Panc1 (cell line): Measurements from ENCODE around the gene DCST2. TPM values are rescaled to one million over a fixed set of nuclear protein-coding genes. Genes with fewer than 3 reads are reported as not detected.

Experiments used
- ATAC-seq: fragments of 200-7000 bp; cut with Tn5 transposase; 2 replicates; pipeline ENCODE4 v1.9.1; 2020; ENCODE audit warnings: mild to moderate bottlenecking, moderate library complexity
- BruUV-seq: library from RNA; stranded (reverse); fragments of 400-500 nt; replicated peaks from 2 replicates; lab custom pipeline; 2021; lab: Mats Ljungman, UMichigan
- CTCF ChIA-PET: fragments of 300-600 bp; sonication (Branson Sonifier 250); formaldehyde crosslinking; loops from one replicate; lab custom pipeline; 2022; ENCODE audit warnings: antibody characterized with exemption; lab: Charles Lee
- POLR2A ChIA-PET: fragments of 300-600 bp; sonication (Branson Sonifier 250); formaldehyde crosslinking; loops from one replicate; lab custom pipeline; 2022; ENCODE audit warnings: antibody characterized with exemption; lab: Charles Lee
- DNase-seq: peaks from one replicate; pipeline ENCODE4 v3.0.0-alpha.2; 2010; ENCODE audit warnings: low read depth, low spot score
- H3K27ac ChIP-seq: 2 replicates; pipeline ENCODE4 v1.5.1; 2011; ENCODE audit warnings: mild to moderate bottlenecking, low read length, inconsistent platforms
- H3K27me3 ChIP-seq: fragments of 200-500 bp; sonication (Bioruptor generic); 2 replicates; pipeline ENCODE4 v1.6.0; 2014; ENCODE audit warnings: low read length, inconsistent platforms; ENCODE audit not compliant: control insufficient read depth, insufficient read depth
- H3K36me3 ChIP-seq: fragments of 200-500 bp; sonication (Bioruptor generic); 2 replicates; pipeline ENCODE4 v1.5.1; 2014; ENCODE audit warnings: inconsistent platforms, mild to moderate bottlenecking, low read length, moderate library complexity; ENCODE audit not compliant: control insufficient read depth, insufficient read depth
- H3K4me1 ChIP-seq: 2 replicates; pipeline ENCODE4 v1.5.1; 2011; ENCODE audit warnings: inconsistent platforms, mild to moderate bottlenecking, low read length, moderate library complexity; ENCODE audit not compliant: control insufficient read depth, insufficient read depth
- H3K4me3 ChIP-seq, 2 experiments: 2 replicates each; pipeline ENCODE4 v1.5.1; 2011 to 2012; ENCODE audit warnings: low read depth in 2 of 2, low read length in 2 of 2, mild to moderate bottlenecking in 2 of 2, inconsistent platforms in 1 of 2, moderate library complexity in 1 of 2
- H3K9me3 ChIP-seq: fragments of 200-500 bp; sonication (Bioruptor generic); 2 replicates; pipeline ENCODE4 v1.5.1; 2014; ENCODE audit warnings: low read depth, mild to moderate bottlenecking, inconsistent platforms, low read length, moderate library complexity; ENCODE audit not compliant: control insufficient read depth, insufficient read depth
- CTCF ChIP-seq: fragments of 450-650 bp; IDR thresholded peaks from 2 replicates; pipeline ENCODE4 v1.5.1; 2017; ENCODE audit warnings: mild to moderate bottlenecking
- POLR2AphosphoS5 ChIP-seq: IDR thresholded peaks from 2 replicates; pipeline ENCODE4 v1.6.1; 2012; ENCODE audit warnings: mild to moderate bottlenecking, low read depth, low read length, moderate library complexity
- REST ChIP-seq, 2 experiments: IDR thresholded peaks; 2 replicates each; pipeline ENCODE4 v1.6.1; 2011 to 2012; ENCODE audit warnings: low read depth in 2 of 2, control low read depth in 1 of 2, low read length in 1 of 2, mild to moderate bottlenecking in 1 of 2, moderate library complexity in 1 of 2; ENCODE audit not compliant: insufficient read depth in 1 of 2
- SIN3A ChIP-seq: IDR thresholded peaks from 2 replicates; pipeline ENCODE4 v1.6.1; 2012; ENCODE audit warnings: low read depth, mild to moderate bottlenecking, low read length, moderate library complexity, borderline replicate concordance; ENCODE audit not compliant: insufficient read depth
- TCF7L2 ChIP-seq: IDR thresholded peaks from 2 replicates; pipeline ENCODE4 v1.6.1; 2011; ENCODE audit warnings: mild to moderate bottlenecking, low read depth, low read length, inconsistent platforms
- in situ Hi-C: cut with HindIII; loops from 2 replicates; pipeline ENCODE4 v1.10.0; 2016; ENCODE audit warnings: low sequenced_read_pairs, low pct_unique_long_range_greater_than_20kb
- intact Hi-C: fragments of 100-400 bp; cut with micrococcal nuclease; formaldehyde crosslinking; loops from one replicate; pipeline ENCODE4 v1.10.0; 2022; ENCODE audit not compliant: unreplicated experiment
- total RNA-seq: library from RNA; stranded (reverse); gene quantifications from one replicate; pipeline ENCODE4 v1.2.1, GENCODE V29; 2021; ENCODE audit not compliant: unreplicated experiment

The DCST2 gene
- total RNA-seq, 1 experiment from 2014 or later: 0.13 TPM

DNA sequence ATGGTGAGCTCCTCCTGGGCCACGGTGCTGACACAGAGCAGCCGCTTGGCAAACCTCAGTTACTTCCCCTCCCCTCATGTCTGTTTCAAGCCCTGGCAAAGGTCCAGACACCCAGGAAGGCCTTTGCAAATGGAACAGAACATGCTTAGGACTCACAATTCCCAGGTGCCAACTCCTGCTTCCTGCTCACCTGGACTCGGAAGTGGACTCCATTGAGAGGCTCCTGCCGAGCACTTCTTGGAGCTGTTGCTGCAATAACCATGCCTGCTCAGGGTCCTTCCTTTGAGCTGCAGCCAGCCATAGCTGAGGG lies 10.7 kb downstream of the DCST2 start:
- POLR2A ChIA-PET: no interaction called here
- no TSS peak for BruUV-seq
- H3K4me1 ChIP-seq: peaks cover 7% of the 10 kb centered on the region

GRCh38 chr1:155022136-155022926 lies 11.2 kb downstream of the DCST2 start:
- in situ Hi-C loops (no loop called here), intact Hi-C loops (no loop called here)
- ATAC-seq: no peak
- Histone ChIP-seq H3K4me1 (peaks cover 11% of the 10 kb centered on the region), H3K36me3 (no peaks in the 10 kb centered on the region), H3K27ac (no peak overlapping the region), H3K27me3 (no peaks in the 10 kb centered on the region), H3K9me3 (no peaks in the 10 kb centered on the region), H3K4me3 (no peak overlapping the region)
- BruUV-seq: no TSS peak
- POLR2A ChIA-PET: interaction anchor here (0.6 kb wide), 1 partner anchor 15 kb away, joined by 3 read pairs; no protein-coding TSS in a partner anchor
- CTCF ChIA-PET: interaction anchor here (0.5 to 0.7 kb wide), 2 partner anchors 116 to 166 kb away, joined by 3 to 4 read pairs; no protein-coding TSS in a partner anchor
- no peak for DNase-seq
- TF ChIP-seq TCF7L2 (no peak), CTCF (no peak), REST (IDR thresholded peaks at IDR 0.05; ENCODE audit: insufficient read depth in 1 of 2, low read depth in 2 of 2, low read length in 1 of 2) (no peak), POLR2AphosphoS5 (no peak), SIN3A (no peak)

More for the DNA sequence above, 10.7 kb downstream of the DCST2 start:
- ATAC-seq (no peak), DNase-seq (no peak)
- Histone ChIP-seq H3K4me3 (no peak overlapping the region), H3K36me3 (no peaks in the 10 kb centered on the region), H3K27me3 (no peaks in the 10 kb centered on the region), H3K9me3 (no peaks in the 10 kb centered on the region), H3K27ac (no peak overlapping the region)
- no peak for TF ChIP-seq REST (IDR thresholded peaks at IDR 0.05; ENCODE audit: insufficient read depth in 1 of 2, low read depth in 2 of 2, low read length in 1 of 2)
- no peak for TF ChIP-seq TCF7L2
- no peak for TF ChIP-seq POLR2AphosphoS5
- no peak for TF ChIP-seq CTCF
- TF ChIP-seq SIN3A: no peak
- intact Hi-C loops: no loop called here
- in situ Hi-C loops: no loop called here
- CTCF ChIA-PET: no interaction called here
